B cell (primary cell): Measurements from ENCODE around the gene GMIP. TPM values are rescaled to one million over a fixed set of nuclear protein-coding genes. Genes with fewer than 3 reads are reported as not detected.

Source experiments
- ATAC-seq: fragments of 200-7000 bp; cut with Tn5 transposase; one replicate; pipeline ENCODE4 v1.10.0; 2021; ENCODE audit warnings: low read depth, mild to moderate bottlenecking, moderate number of reproducible peaks, moderate library complexity
- CTCF ChIA-PET: fragments of 350-600 bp; sonication (Branson Sonifier 250); formaldehyde crosslinking; loops from one replicate; lab custom pipeline; 2021; ENCODE audit warnings: antibody characterized with exemption, inconsistent platforms; lab: Charles Lee
- POLR2A ChIA-PET: fragments of 350-600 bp; sonication (Branson Sonifier 250); formaldehyde crosslinking; loops from one replicate; lab custom pipeline; 2021; ENCODE audit warnings: antibody characterized with exemption; lab: Charles Lee
- DNase-seq: peaks from one replicate; pipeline ENCODE4 v3.0.0; 2013
- H2AFZ ChIP-seq: 2 replicates; pipeline ENCODE4 v1.6.1; 2012; ENCODE audit warnings: mild to moderate bottlenecking, low read depth, low read length; ENCODE audit not compliant: insufficient read depth, poor library complexity, severe bottlenecking
- H3K27ac ChIP-seq, 2 donors: 1 replicate in 1 of 2; 2 replicates in 1 of 2; pipeline ENCODE4 v1.5.1; 2012 to 2013; ENCODE audit warnings: low read length in 2 of 2, mild to moderate bottlenecking in 2 of 2, moderate library complexity in 1 of 2
- H3K27me3 ChIP-seq, 4 experiments: fragments of 200-600 bp in 1 of 4; sonication (generic) in 1 of 4; replicated peaks in 1 of 4; 1 replicate in 2 of 4; 2 replicates in 2 of 4; pipeline versions ENCODE4 v1.6.1 to v1.7.0; 2013 to 2016; ENCODE audit warnings: low read length in 3 of 4, mild to moderate bottlenecking in 2 of 4, mixed read lengths in 1 of 4, moderate library complexity in 1 of 4; ENCODE audit not compliant: insufficient read depth in 4 of 4, control insufficient read depth in 3 of 4; ENCODE audit errors: control extremely low read depth in 1 of 4
- H3K36me3 ChIP-seq, 2 experiments: replicated peaks in 1 of 2; 1 replicate in 1 of 2; 2 replicates in 1 of 2; pipeline versions ENCODE4 v1.6.1 to v1.7.1; 2013; ENCODE audit warnings: low read length in 1 of 2; ENCODE audit not compliant: insufficient read depth in 2 of 2, control insufficient read depth in 1 of 2; ENCODE audit errors: control extremely low read depth in 1 of 2, extremely low read depth in 1 of 2
- H3K4me1 ChIP-seq, 2 donors: fragments of 200-600 bp in 1 of 2; sonication (generic) in 1 of 2; 1 replicate in 1 of 2; 2 replicates in 1 of 2; pipeline versions ENCODE4 v1.5.1 to v1.6.1; 2013 to 2017; ENCODE audit warnings: low read length in 2 of 2; ENCODE audit not compliant: control insufficient read depth in 2 of 2, insufficient read depth in 2 of 2
- H3K4me2 ChIP-seq: replicated peaks from 2 replicates; pipeline ENCODE3; 2012; ENCODE audit warnings: mild to moderate bottlenecking, low read depth, low read length; ENCODE audit not compliant: poor library complexity, severe bottlenecking
- H3K4me3 ChIP-seq, 5 experiments: fragments of 200-600 bp in 1 of 5; sonication (generic) in 1 of 5; 1 replicate in 3 of 5; 2 replicates in 2 of 5; pipeline versions ENCODE4 v1.5.1 to v1.7.0; 2011 to 2016; ENCODE audit warnings: low read length in 4 of 5, mild to moderate bottlenecking in 4 of 5, low read depth in 2 of 5, control low read depth in 1 of 5, moderate library complexity in 1 of 5; ENCODE audit not compliant: insufficient read depth in 1 of 5; ENCODE audit errors: control extremely low read depth in 1 of 5, extremely low read depth in 1 of 5
- H3K79me2 ChIP-seq: fragments of 200-600 bp; sonication (generic); one replicate; pipeline ENCODE4 v1.6.0; 2016; ENCODE audit warnings: low read length; ENCODE audit not compliant: control insufficient read depth, insufficient read depth
- H3K9ac ChIP-seq: fragments of 200-600 bp; sonication (generic); 2 replicates; pipeline ENCODE4 v1.6.1; 2017; ENCODE audit warnings: mild to moderate bottlenecking, low read length, moderate library complexity
- H3K9me3 ChIP-seq, 3 donors: one replicate each; pipeline versions ENCODE4 v1.6.1 to v1.7.1; 2013; ENCODE audit warnings: low read length in 2 of 3; ENCODE audit not compliant: control insufficient read depth in 2 of 3, insufficient read depth in 1 of 3; ENCODE audit errors: control extremely low read depth in 1 of 3
- H4K20me1 ChIP-seq: 2 replicates; pipeline ENCODE4 v1.6.0; 2012; ENCODE audit warnings: mild to moderate bottlenecking, low read length; ENCODE audit not compliant: insufficient read depth, control insufficient read depth, poor library complexity, severe bottlenecking
- H3K27ac Mint-ChIP-seq: one replicate; pipeline ENCODE4 v1.8.0; 2021; ENCODE audit warnings: mixed read lengths
- H3K27me3 Mint-ChIP-seq: one replicate; pipeline ENCODE4 v1.8.0; 2021; ENCODE audit warnings: mixed read lengths
- H3K4me1 Mint-ChIP-seq: one replicate; pipeline ENCODE4 v1.8.0; 2021; ENCODE audit warnings: mixed read lengths
- H3K4me3 Mint-ChIP-seq: one replicate; pipeline ENCODE4 v1.8.0; 2021; ENCODE audit warnings: mixed read lengths
- H3K9me3 Mint-ChIP-seq: one replicate; pipeline ENCODE4 v1.8.0; 2022; ENCODE audit warnings: mixed read lengths; ENCODE audit not compliant: insufficient read depth
- EZH2 ChIP-seq: IDR thresholded peaks from 2 replicates; pipeline ENCODE4 v1.6.1; 2012; ENCODE audit warnings: borderline replicate concordance, low read depth, mild to moderate bottlenecking, moderate library complexity, low read length; ENCODE audit not compliant: insufficient read depth, poor library complexity, severe bottlenecking
- WGBS: methylation state at CpG from one replicate; pipeline ENCODE4 v1.1.5; 2013; ENCODE audit warnings: missing lambda C conversion rate; ENCODE audit not compliant: insufficient coverage; 5-methylcytosine and 5-hydroxymethylcytosine counted together
- intact Hi-C: fragments of 100-400 bp; cut with micrococcal nuclease; formaldehyde crosslinking; loops from one replicate; pipeline ENCODE4 v1.10.0; 2022
- polyA plus RNA-seq: library from polyadenylated mRNA; depleted of rRNA; stranded (reverse); fragments of >200 nt; gene quantifications from 2 replicates; pipeline ENCODE4 v1.2.3, GENCODE V29; 2012
- total RNA-seq, 2 donors: library from RNA; stranded (reverse); fragments of 120-200 nt in 1 of 2; gene quantifications; 1 replicate in 1 of 2; 2 replicates in 1 of 2; pipeline versions ENCODE4 v1.2.3 to v1.2.4, GENCODE V29; 2013 to 2022
- TF ChIP-seq, protein P1 (sequence below): fragments of 200-600 bp; IDR thresholded peaks from one replicate; pipeline ENCODE4 v1.8.0; 2022; ENCODE audit warnings: antibody characterized with exemption, mild to moderate bottlenecking

The GMIP gene
- total and polyA plus RNA-seq, 2 donors (not counting 1 experiment from before 2014, with no cell fraction given), result 57.0 to 112 TPM

DNA sequence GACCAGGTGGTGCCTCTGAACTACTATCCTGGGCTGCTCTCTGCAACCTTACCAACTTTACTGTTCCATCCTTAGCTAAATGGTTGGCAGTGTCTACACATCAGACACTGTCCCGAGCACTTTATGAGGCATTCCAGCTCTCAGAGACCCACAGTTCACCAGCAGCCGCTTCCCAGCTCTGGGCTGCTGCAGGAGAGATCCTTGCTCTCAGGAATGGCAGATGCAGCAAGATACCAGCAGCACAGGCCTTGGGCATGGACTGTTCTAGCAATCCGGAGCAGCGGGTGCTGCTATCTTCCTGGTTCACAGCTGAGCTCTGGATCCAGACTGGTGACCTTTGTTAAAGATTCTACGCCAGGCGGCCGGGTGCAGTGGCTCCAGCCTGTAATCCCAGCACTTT, 12.1 kb downstream of the GMIP start:
- CTCF ChIA-PET, result interaction anchor here (1.1 kb wide), 1 partner anchor 30 kb away, joined by 3 read pairs; no protein-coding TSS in a partner anchor
- H3K9me3 ChIP-seq, result peaks cover 0 to 2% (median 0%) of the 10 kb centered on the region in 3 donors
- H3K27me3 Mint-ChIP-seq, result no peaks in the 10 kb centered on the region
- WGBS, result 96% methylated on average over 7 of the region's 7 CpGs
- H3K9me3 Mint-ChIP-seq, result no peaks in the 10 kb centered on the region
- DNase-seq (peak; percentile 10), ATAC-seq (no peak)
- H3K79me2 ChIP-seq, result peaks cover 6% of the 10 kb centered on the region
- TF ChIP-seq, protein P1, sequence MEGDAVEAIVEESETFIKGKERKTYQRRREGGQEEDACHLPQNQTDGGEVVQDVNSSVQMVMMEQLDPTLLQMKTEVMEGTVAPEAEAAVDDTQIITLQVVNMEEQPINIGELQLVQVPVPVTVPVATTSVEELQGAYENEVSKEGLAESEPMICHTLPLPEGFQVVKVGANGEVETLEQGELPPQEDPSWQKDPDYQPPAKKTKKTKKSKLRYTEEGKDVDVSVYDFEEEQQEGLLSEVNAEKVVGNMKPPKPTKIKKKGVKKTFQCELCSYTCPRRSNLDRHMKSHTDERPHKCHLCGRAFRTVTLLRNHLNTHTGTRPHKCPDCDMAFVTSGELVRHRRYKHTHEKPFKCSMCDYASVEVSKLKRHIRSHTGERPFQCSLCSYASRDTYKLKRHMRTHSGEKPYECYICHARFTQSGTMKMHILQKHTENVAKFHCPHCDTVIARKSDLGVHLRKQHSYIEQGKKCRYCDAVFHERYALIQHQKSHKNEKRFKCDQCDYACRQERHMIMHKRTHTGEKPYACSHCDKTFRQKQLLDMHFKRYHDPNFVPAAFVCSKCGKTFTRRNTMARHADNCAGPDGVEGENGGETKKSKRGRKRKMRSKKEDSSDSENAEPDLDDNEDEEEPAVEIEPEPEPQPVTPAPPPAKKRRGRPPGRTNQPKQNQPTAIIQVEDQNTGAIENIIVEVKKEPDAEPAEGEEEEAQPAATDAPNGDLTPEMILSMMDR, result no peak
- TF ChIP-seq EZH2, result no peak
- POLR2A ChIA-PET, result no interaction called here
- intact Hi-C loops, result no loop called here
- H3K27me3 ChIP-seq, result no peaks in the 10 kb centered on the region
- H3K4me3 Mint-ChIP-seq, result no peak overlapping the region
- H3K9ac ChIP-seq, result no peak overlapping the region
- no peak overlapping the region for H3K4me2 ChIP-seq
- H3K4me3 ChIP-seq, result no peak overlapping the region
- peaks cover 7 to 21% of the 10 kb centered on the region in 2 donors for H3K4me1 ChIP-seq
- H3K27ac Mint-ChIP-seq, result no peak overlapping the region
- peaks cover 0 to 53% of the 10 kb centered on the region in 2 experiments for H3K36me3 ChIP-seq
- no peak overlapping the region for H2AFZ ChIP-seq
- H4K20me1 ChIP-seq, result peaks cover 17% of the 10 kb centered on the region
- peaks cover 18% of the 10 kb centered on the region for H3K4me1 Mint-ChIP-seq
- H3K27ac ChIP-seq, result no peak overlapping the region

DNA sequence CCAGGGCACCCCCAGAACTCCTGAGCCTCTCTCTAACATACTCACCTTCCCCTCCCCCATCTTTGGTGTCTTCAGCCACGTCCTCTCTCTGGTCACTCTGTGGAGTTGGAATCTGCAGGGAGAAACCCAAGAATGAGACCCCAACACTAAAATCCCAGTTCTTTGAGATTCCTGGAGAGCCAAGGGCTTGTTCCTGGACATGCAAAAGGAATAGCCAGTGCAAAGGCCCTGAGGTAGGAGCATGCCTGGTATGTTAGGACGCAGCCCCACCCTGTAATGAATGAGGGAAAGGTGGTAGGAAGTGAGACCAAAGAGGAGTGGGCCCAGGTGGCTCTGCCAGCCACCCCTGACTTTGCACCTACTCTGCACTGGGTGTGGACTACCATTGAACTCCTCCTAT, 13.0 kb downstream of the GMIP start:
- intact Hi-C loops, result no loop called here
- Mint-ChIP-seq H3K27ac (peak overlapping the region; percentile 53), H3K4me1 (peaks cover 22% of the 10 kb centered on the region), H3K4me3 (no peak overlapping the region), H3K27me3 (no peaks in the 10 kb centered on the region), H3K9me3 (no peaks in the 10 kb centered on the region)
- Histone ChIP-seq H3K4me3 (no peak overlapping the region), H3K4me1 (peaks cover 7 to 21% of the 10 kb centered on the region in 2 donors), H3K36me3 (peaks cover 0 to 46% of the 10 kb centered on the region in 2 experiments), H3K27ac (no peak overlapping the region), H3K4me2 (no peak overlapping the region), H3K79me2 (peaks cover 6% of the 10 kb centered on the region), H3K9ac (no peak overlapping the region), H3K27me3 (no peaks in the 10 kb centered on the region), H3K9me3 (peaks cover 0 to 2% (median 0%) of the 10 kb centered on the region in 3 donors), H4K20me1 (peaks cover 17% of the 10 kb centered on the region), H2AFZ (no peak overlapping the region)
- DNase-seq, result peak; percentile 17
- TF ChIP-seq, protein P1, result no peak
- no peak for TF ChIP-seq EZH2
- no peak for ATAC-seq
- 100% methylated on average over 1 of the region's 2 CpGs for WGBS
- CTCF ChIA-PET, result no interaction called here
- POLR2A ChIA-PET, result no interaction called here
